H1 (cell line): ENCODE measurements around the gene LIPC. TPM values are rescaled to one million over a fixed set of nuclear protein-coding genes. Genes with fewer than 3 reads are reported as not detected.

Experiments used
- CTCF ChIP-seq, 3 experiments: IDR thresholded peaks; 1 replicate in 2 of 3; 2 replicates in 1 of 3; pipeline versions ENCODE4 v1.5.1 to v1.6.1; 2011; ENCODE audit warnings: low read length in 3 of 3, mild to moderate bottlenecking in 3 of 3, inconsistent platforms in 2 of 3, low read depth in 1 of 3, moderate library complexity in 1 of 3; ENCODE audit not compliant: insufficient read depth in 1 of 3; ENCODE audit errors: control extremely low read depth in 1 of 3
- FOSL1 ChIP-seq: IDR thresholded peaks from 2 replicates; pipeline ENCODE4 v1.6.1; 2011; ENCODE audit warnings: mild to moderate bottlenecking, low read depth, low read length, moderate library complexity; ENCODE audit not compliant: insufficient read depth
- GTF2F1 ChIP-seq: IDR thresholded peaks from 2 replicates; pipeline ENCODE4 v1.6.1; 2012; ENCODE audit warnings: low read depth, low read length, improper control_type of control experiment, borderline replicate concordance
- POLR2AphosphoS5 ChIP-seq: IDR thresholded peaks from 2 replicates; pipeline ENCODE4 v1.6.1; 2011; ENCODE audit warnings: low read depth, low read length
- RXRA ChIP-seq: IDR thresholded peaks from 2 replicates; pipeline ENCODE4 v1.6.1; 2011; ENCODE audit warnings: low read depth, mild to moderate bottlenecking, low read length, moderate library complexity; ENCODE audit not compliant: insufficient read depth
- SUZ12 ChIP-seq: fragments of 200-600 bp; sonication (generic); IDR thresholded peaks from 2 replicates; pipeline ENCODE4 v1.6.1; 2012; ENCODE audit warnings: mild to moderate bottlenecking, inconsistent platforms, low read length, moderate library complexity, mixed read lengths
- polyA plus RNA-seq, 7 experiments: library from polyadenylated mRNA; depleted of rRNA in 3 of 7; stranded (reverse) in 5 of 7; unstranded in 2 of 7; fragments of >200 nt in 5 of 7; fragments of 200-250 nt in 2 of 7; gene quantifications; 1 replicate in 5 of 7; 2 replicates in 1 of 7; 4 replicates in 1 of 7; pipeline versions ENCODE4 v1.2.1 to v1.2.3, GENCODE V29; 2011 to 2013; ENCODE audit warnings: missing spikeins in 2 of 7, mixed read lengths in 2 of 7
- total RNA-seq: library from RNA; stranded (reverse); fragmentation: NEBNext Ultra II Directional; extraction: Animal tissue kit (Norgen Biotek cat#: 25700); gene quantifications from 2 replicates; pipeline ENCODE4 v1.2.1, GENCODE V29; 2021
- TF ChIP-seq, protein P1 (sequence below): fragments of 300-600 bp; sonication (generic); IDR thresholded peaks from 2 replicates; pipeline ENCODE4 v1.7.1; 2012; ENCODE audit warnings: low read length, moderate library complexity, mild to moderate bottlenecking, inconsistent platforms; ENCODE audit not compliant: insufficient replicate concordance
- TF ChIP-seq, protein P2 (sequence below): IDR thresholded peaks from 2 replicates; pipeline ENCODE4 v1.6.1; 2012; ENCODE audit warnings: inconsistent platforms

The LIPC gene
- total and polyA plus RNA-seq, 2 of the 8 experiments (the other 6 are each of a cell fraction or from before 2014, with no cell fraction given): not detected

DNA sequence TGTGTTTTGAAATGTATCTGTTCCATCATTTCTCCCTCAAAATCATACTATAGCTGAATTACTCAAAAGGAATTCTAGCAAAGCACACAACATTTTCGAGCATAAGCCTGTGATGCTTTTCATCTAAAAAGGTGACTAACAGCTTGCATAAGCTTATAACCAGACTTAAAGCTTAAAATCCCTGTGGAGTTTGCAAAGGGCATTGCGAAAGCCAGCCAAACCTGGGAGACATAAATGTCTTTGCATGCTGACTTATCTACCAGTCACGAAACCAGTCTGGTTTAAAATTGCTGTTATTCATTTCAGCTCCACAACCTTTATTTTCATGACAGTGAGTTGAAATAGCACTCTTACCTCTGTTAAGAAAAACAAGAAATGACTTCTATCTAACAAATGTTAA, 35.6 kb upstream of the LIPC start (continued):
- TF ChIP-seq, protein P1, sequence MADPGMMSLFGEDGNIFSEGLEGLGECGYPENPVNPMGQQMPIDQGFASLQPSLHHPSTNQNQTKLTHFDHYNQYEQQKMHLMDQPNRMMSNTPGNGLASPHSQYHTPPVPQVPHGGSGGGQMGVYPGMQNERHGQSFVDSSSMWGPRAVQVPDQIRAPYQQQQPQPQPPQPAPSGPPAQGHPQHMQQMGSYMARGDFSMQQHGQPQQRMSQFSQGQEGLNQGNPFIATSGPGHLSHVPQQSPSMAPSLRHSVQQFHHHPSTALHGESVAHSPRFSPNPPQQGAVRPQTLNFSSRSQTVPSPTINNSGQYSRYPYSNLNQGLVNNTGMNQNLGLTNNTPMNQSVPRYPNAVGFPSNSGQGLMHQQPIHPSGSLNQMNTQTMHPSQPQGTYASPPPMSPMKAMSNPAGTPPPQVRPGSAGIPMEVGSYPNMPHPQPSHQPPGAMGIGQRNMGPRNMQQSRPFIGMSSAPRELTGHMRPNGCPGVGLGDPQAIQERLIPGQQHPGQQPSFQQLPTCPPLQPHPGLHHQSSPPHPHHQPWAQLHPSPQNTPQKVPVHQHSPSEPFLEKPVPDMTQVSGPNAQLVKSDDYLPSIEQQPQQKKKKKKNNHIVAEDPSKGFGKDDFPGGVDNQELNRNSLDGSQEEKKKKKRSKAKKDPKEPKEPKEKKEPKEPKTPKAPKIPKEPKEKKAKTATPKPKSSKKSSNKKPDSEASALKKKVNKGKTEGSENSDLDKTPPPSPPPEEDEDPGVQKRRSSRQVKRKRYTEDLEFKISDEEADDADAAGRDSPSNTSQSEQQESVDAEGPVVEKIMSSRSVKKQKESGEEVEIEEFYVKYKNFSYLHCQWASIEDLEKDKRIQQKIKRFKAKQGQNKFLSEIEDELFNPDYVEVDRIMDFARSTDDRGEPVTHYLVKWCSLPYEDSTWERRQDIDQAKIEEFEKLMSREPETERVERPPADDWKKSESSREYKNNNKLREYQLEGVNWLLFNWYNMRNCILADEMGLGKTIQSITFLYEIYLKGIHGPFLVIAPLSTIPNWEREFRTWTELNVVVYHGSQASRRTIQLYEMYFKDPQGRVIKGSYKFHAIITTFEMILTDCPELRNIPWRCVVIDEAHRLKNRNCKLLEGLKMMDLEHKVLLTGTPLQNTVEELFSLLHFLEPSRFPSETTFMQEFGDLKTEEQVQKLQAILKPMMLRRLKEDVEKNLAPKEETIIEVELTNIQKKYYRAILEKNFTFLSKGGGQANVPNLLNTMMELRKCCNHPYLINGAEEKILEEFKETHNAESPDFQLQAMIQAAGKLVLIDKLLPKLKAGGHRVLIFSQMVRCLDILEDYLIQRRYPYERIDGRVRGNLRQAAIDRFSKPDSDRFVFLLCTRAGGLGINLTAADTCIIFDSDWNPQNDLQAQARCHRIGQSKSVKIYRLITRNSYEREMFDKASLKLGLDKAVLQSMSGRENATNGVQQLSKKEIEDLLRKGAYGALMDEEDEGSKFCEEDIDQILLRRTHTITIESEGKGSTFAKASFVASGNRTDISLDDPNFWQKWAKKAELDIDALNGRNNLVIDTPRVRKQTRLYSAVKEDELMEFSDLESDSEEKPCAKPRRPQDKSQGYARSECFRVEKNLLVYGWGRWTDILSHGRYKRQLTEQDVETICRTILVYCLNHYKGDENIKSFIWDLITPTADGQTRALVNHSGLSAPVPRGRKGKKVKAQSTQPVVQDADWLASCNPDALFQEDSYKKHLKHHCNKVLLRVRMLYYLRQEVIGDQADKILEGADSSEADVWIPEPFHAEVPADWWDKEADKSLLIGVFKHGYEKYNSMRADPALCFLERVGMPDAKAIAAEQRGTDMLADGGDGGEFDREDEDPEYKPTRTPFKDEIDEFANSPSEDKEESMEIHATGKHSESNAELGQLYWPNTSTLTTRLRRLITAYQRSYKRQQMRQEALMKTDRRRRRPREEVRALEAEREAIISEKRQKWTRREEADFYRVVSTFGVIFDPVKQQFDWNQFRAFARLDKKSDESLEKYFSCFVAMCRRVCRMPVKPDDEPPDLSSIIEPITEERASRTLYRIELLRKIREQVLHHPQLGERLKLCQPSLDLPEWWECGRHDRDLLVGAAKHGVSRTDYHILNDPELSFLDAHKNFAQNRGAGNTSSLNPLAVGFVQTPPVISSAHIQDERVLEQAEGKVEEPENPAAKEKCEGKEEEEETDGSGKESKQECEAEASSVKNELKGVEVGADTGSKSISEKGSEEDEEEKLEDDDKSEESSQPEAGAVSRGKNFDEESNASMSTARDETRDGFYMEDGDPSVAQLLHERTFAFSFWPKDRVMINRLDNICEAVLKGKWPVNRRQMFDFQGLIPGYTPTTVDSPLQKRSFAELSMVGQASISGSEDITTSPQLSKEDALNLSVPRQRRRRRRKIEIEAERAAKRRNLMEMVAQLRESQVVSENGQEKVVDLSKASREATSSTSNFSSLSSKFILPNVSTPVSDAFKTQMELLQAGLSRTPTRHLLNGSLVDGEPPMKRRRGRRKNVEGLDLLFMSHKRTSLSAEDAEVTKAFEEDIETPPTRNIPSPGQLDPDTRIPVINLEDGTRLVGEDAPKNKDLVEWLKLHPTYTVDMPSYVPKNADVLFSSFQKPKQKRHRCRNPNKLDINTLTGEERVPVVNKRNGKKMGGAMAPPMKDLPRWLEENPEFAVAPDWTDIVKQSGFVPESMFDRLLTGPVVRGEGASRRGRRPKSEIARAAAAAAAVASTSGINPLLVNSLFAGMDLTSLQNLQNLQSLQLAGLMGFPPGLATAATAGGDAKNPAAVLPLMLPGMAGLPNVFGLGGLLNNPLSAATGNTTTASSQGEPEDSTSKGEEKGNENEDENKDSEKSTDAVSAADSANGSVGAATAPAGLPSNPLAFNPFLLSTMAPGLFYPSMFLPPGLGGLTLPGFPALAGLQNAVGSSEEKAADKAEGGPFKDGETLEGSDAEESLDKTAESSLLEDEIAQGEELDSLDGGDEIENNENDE: no peak
- TF ChIP-seq FOSL1 (no peak), RXRA (no peak), CTCF (IDR thresholded peaks at IDR 0.05; ENCODE audit: control extremely low read depth in 1 of 3, insufficient read depth in 1 of 3, low read depth in 1 of 3, low read length in 3 of 3) (no peak), SUZ12 (no peak), POLR2AphosphoS5 (no peak), GTF2F1 (no peak)
- TF ChIP-seq, protein P2, sequence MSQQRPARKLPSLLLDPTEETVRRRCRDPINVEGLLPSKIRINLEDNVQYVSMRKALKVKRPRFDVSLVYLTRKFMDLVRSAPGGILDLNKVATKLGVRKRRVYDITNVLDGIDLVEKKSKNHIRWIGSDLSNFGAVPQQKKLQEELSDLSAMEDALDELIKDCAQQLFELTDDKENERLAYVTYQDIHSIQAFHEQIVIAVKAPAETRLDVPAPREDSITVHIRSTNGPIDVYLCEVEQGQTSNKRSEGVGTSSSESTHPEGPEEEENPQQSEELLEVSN: no peak
